ENCODE results near the gene CIITA. TPM values are rescaled to one million over a fixed set of nuclear protein-coding genes. Genes with fewer than 3 reads are reported as not detected.
A peak's percentile ranks its signal among the peaks of the same experiment; 100 is the strongest.

The CIITA gene
- total RNA-seq, 2 donors from 2014 or later = 4.9 to 10.2 TPM

- intact Hi-C loops (cut with DNase I, micrococcal nuclease) = no loop called here
- ATAC-seq = no peak
- no peak for DNase-seq
These were observed 30.6 kb upstream of the CIITA start for GRCh38 chr16:10846213-10846998.

- DNase-seq (no peak), ATAC-seq (no peak)
- intact Hi-C loops (cut with DNase I, micrococcal nuclease) = no loop called here
These were observed 29.8 kb upstream of the CIITA start for GRCh38 chr16:10847176-10847575.

- no peak for DNase-seq
- no peak for ATAC-seq
- intact Hi-C loops (cut with DNase I, micrococcal nuclease) = no loop called here
These were observed 27.1 kb upstream of the CIITA start for GRCh38 chr16:10849736-10850477.

GRCh38 chr16:10850478-10850850 is 26.5 kb upstream of the CIITA start:
- DNase-seq (no peak), ATAC-seq (no peak)
- intact Hi-C loops (cut with DNase I, micrococcal nuclease) = no loop called here

- no peak for DNase-seq
- intact Hi-C loops (cut with DNase I, micrococcal nuclease) = no loop called here
- ATAC-seq = no peak
These were observed 25.5 kb upstream of the CIITA start for GRCh38 chr16:10851512-10851911.

- DNase-seq (no peak), ATAC-seq (no peak)
- intact Hi-C loops (cut with DNase I, micrococcal nuclease) = no loop called here
These were observed 24.7 kb upstream of the CIITA start for GRCh38 chr16:10852286-10852685.

GRCh38 chr16:10852948-10853347 is 24.1 kb upstream of the CIITA start:
- intact Hi-C loops (cut with DNase I, micrococcal nuclease) = no loop called here
- ATAC-seq = no peak
- DNase-seq = no peak

- no peak for DNase-seq
- intact Hi-C loops (cut with DNase I, micrococcal nuclease) = no loop called here
- ATAC-seq = no peak
These were observed 21.0 kb upstream of the CIITA start for GRCh38 chr16:10856042-10856441.

- DNase-seq = no peak
- ATAC-seq = no peak
- intact Hi-C loops (cut with DNase I, micrococcal nuclease) = no loop called here
These were observed 18.8 kb upstream of the CIITA start for GRCh38 chr16:10858203-10858602.

- DNase-seq = no peak
- ATAC-seq = no peak
- intact Hi-C loops (cut with DNase I, micrococcal nuclease) = no loop called here
These were observed 18.0 kb upstream of the CIITA start for GRCh38 chr16:10859020-10859419.

- intact Hi-C loops (cut with DNase I, micrococcal nuclease) = no loop called here
- ATAC-seq (no peak), DNase-seq (no peak)
These were observed 17.3 kb upstream of the CIITA start for GRCh38 chr16:10859658-10860057.

GRCh38 chr16:10862438-10862837 is 14.6 kb upstream of the CIITA start:
- intact Hi-C loops (cut with DNase I, micrococcal nuclease) = no loop called here
- DNase-seq (no peak), ATAC-seq (no peak)

- ATAC-seq (no peak), DNase-seq (no peak)
- intact Hi-C loops (cut with DNase I, micrococcal nuclease) = no loop called here
These were observed 10.7 kb upstream of the CIITA start for GRCh38 chr16:10865991-10866966.

- ATAC-seq (no peak), DNase-seq (no peak)
- intact Hi-C loops (cut with DNase I, micrococcal nuclease) = no loop called here
These were observed 9.8 kb upstream of the CIITA start for GRCh38 chr16:10867199-10867598.

GRCh38 chr16:10868104-10868595 is 8.9 kb upstream of the CIITA start:
- no peak for DNase-seq
- ATAC-seq = no peak
- intact Hi-C loops (cut with DNase I, micrococcal nuclease) = no loop called here

- ATAC-seq (peak; percentile 23), DNase-seq (peak; percentile 42 to 44)
- intact Hi-C loops (cut with DNase I, micrococcal nuclease) = no loop called here
These were observed 8.2 kb upstream of the CIITA start for GRCh38 chr16:10868596-10869469.

GRCh38 chr16:10870137-10870776 is 6.7 kb upstream of the CIITA start:
- ATAC-seq (no peak), DNase-seq (no peak)
- intact Hi-C loops (cut with DNase I, micrococcal nuclease) = no loop called here

- no peak for ATAC-seq
- no peak for DNase-seq
- intact Hi-C loops (cut with DNase I, micrococcal nuclease) = no loop called here
These were observed 6.2 kb upstream of the CIITA start for GRCh38 chr16:10870808-10871156.
